Liver (tissue), 9 donors: ENCODE data around the gene FBXW4. TPM values are rescaled to one million over a fixed set of nuclear protein-coding genes. Genes with fewer than 3 reads are reported as not detected.

Experiments used
- DNase-seq: peaks from one replicate; pipeline ENCODE4 v3.0.0-alpha.2; 2017; ENCODE audit warnings: low spot score
- H3K27ac ChIP-seq, 2 donors: one replicate each; pipeline ENCODE4 v1.7.0; 2013; ENCODE audit warnings: inconsistent platforms in 2 of 2, low read length in 2 of 2, control low read depth in 1 of 2, low read depth in 1 of 2, mild to moderate bottlenecking in 1 of 2
- H3K27me3 ChIP-seq, 4 donors: one replicate each; pipeline versions ENCODE4 v1.6.1 to v1.7.0; 2013; ENCODE audit warnings: low read length in 3 of 4, inconsistent platforms in 1 of 4, mild to moderate bottlenecking in 1 of 4, moderate library complexity in 1 of 4; ENCODE audit not compliant: control insufficient read depth in 4 of 4, insufficient read depth in 4 of 4
- H3K36me3 ChIP-seq, 4 donors: one replicate each; pipeline versions ENCODE4 v1.6.1 to v1.7.0; 2013; ENCODE audit warnings: low read length in 3 of 4, mild to moderate bottlenecking in 3 of 4, low read depth in 1 of 4, moderate library complexity in 1 of 4; ENCODE audit not compliant: control insufficient read depth in 4 of 4, insufficient read depth in 3 of 4
- H3K4me1 ChIP-seq, 4 donors: one replicate each; pipeline versions ENCODE4 v1.6.1 to v1.7.0; 2013; ENCODE audit warnings: low read length in 3 of 4, mild to moderate bottlenecking in 3 of 4, moderate library complexity in 1 of 4; ENCODE audit not compliant: control insufficient read depth in 4 of 4, insufficient read depth in 4 of 4
- H3K4me3 ChIP-seq, 3 donors: one replicate each; pipeline versions ENCODE4 v1.6.1 to v1.7.0; 2013; ENCODE audit warnings: low read length in 3 of 3, control low read depth in 1 of 3, low read depth in 1 of 3, mild to moderate bottlenecking in 1 of 3
- H3K9ac ChIP-seq, 2 donors: one replicate each; pipeline ENCODE4 v1.7.0; 2013; ENCODE audit warnings: low read length in 2 of 2, mild to moderate bottlenecking in 2 of 2, moderate library complexity in 2 of 2, control low read depth in 1 of 2, low read depth in 1 of 2
- H3K9me3 ChIP-seq, 4 donors: one replicate each; pipeline versions ENCODE4 v1.6.1 to v1.7.0; 2013; ENCODE audit warnings: low read length in 3 of 4; ENCODE audit not compliant: control insufficient read depth in 4 of 4
- EGR1 ChIP-seq, 2 donors: IDR thresholded peaks; 2 replicates each; pipeline ENCODE4 v1.6.1; 2016 to 2018; ENCODE audit warnings: antibody characterized with exemption in 2 of 2, low read depth in 2 of 2
- FOXA1 ChIP-seq: IDR thresholded peaks from 2 replicates; pipeline ENCODE4 v1.6.1; 2016; ENCODE audit warnings: antibody characterized with exemption
- FOXA2 ChIP-seq: IDR thresholded peaks from 2 replicates; pipeline ENCODE4 v1.6.1; 2016; ENCODE audit warnings: antibody characterized with exemption
- GABPA ChIP-seq, 2 donors: IDR thresholded peaks in 1 of 2; conservative IDR thresholded peaks in 1 of 2; 2 replicates each; pipeline ENCODE4 v1.6.1; 2016; ENCODE audit warnings: antibody characterized with exemption in 2 of 2, mild to moderate bottlenecking in 1 of 2, moderate library complexity in 1 of 2
- HNF4A ChIP-seq, 2 donors: conservative IDR thresholded peaks; 2 replicates each; pipeline ENCODE4 v1.6.1; 2016; ENCODE audit warnings: antibody characterized with exemption in 2 of 2, mild to moderate bottlenecking in 2 of 2
- HNF4G ChIP-seq: IDR thresholded peaks from 2 replicates; pipeline ENCODE4 v1.6.1; 2016; ENCODE audit warnings: antibody characterized with exemption
- JUND ChIP-seq, 2 donors: IDR thresholded peaks; 2 replicates each; pipeline ENCODE4 v1.6.1; 2016; ENCODE audit warnings: antibody characterized with exemption in 2 of 2
- NR2F2 ChIP-seq: IDR thresholded peaks from 2 replicates; pipeline ENCODE4 v1.6.1; 2016; ENCODE audit warnings: antibody characterized with exemption
- RAD21 ChIP-seq, 2 donors: IDR thresholded peaks; 2 replicates each; pipeline ENCODE4 v1.6.1; 2016; ENCODE audit warnings: antibody characterized with exemption in 2 of 2, mild to moderate bottlenecking in 2 of 2
- RXRA ChIP-seq, 2 donors: IDR thresholded peaks; 2 replicates each; pipeline ENCODE4 v1.6.1; 2017 to 2018; ENCODE audit warnings: antibody characterized with exemption in 2 of 2, mild to moderate bottlenecking in 1 of 2
- SP1 ChIP-seq: IDR thresholded peaks from 2 replicates; pipeline ENCODE4 v1.6.1; 2018; ENCODE audit warnings: antibody characterized with exemption, mild to moderate bottlenecking
- TAF1 ChIP-seq: conservative IDR thresholded peaks from 2 replicates; pipeline ENCODE4 v1.6.1; 2016; ENCODE audit warnings: antibody characterized with exemption, mild to moderate bottlenecking
- YY1 ChIP-seq: IDR thresholded peaks from 2 replicates; pipeline ENCODE4 v1.6.1; 2016; ENCODE audit warnings: antibody characterized with exemption, mild to moderate bottlenecking
- WGBS: extraction: QIAGEN DNeasy Blood & Tissue Kit; methylation state at CpG from one replicate; pipeline ENCODE4 v1.1.7; 2013; 5-methylcytosine and 5-hydroxymethylcytosine counted together
- polyA plus RNA-seq, 2 donors: library from polyadenylated mRNA; stranded (reverse) in 1 of 2; unstranded in 1 of 2; fragments of 200-250 nt in 1 of 2; fragments of >200 nt in 1 of 2; fragmentation: Nextera tagmentation in 1 of 2; extraction: Ambion mirVana in 1 of 2; gene quantifications; one replicate each; pipeline versions ENCODE4 v1.2.1 to v1.2.3, GENCODE V29; 2013 to 2015
- total RNA-seq, 2 donors: library from RNA; depleted of rRNA; stranded (reverse); fragments of >200 nt; gene quantifications; one replicate each; pipeline ENCODE4 v1.2.3, GENCODE V29; 2014
- TF ChIP-seq, protein P1 (sequence below): IDR thresholded peaks from 2 replicates; pipeline ENCODE4 v1.6.1; 2016; ENCODE audit warnings: antibody characterized with exemption
- TF ChIP-seq, protein P2 (sequence below): IDR thresholded peaks from 2 replicates; pipeline ENCODE4 v1.6.1; 2016; ENCODE audit warnings: antibody characterized with exemption, mild to moderate bottlenecking
- TF ChIP-seq, protein P3 (sequence below): IDR thresholded peaks from 2 replicates; pipeline ENCODE4 v1.6.1; 2016; ENCODE audit warnings: antibody characterized with exemption
- TF ChIP-seq, protein P4 (sequence below): fragments of 150-350 bp; IDR thresholded peaks from 2 replicates; pipeline ENCODE4 v1.5.1; 2017; ENCODE audit warnings: improper control_type of control experiment, low read depth, low read length; ENCODE audit not compliant: missing input control
- TF ChIP-seq, protein P5 (sequence below): IDR thresholded peaks from 2 replicates; pipeline ENCODE4 v1.6.1; 2016; ENCODE audit warnings: antibody characterized with exemption
- donor health status: healthy.
- donor health status: healthy.
- donor health status: healthy.
- donor health status: healthy.
- donor health status: healthy.

Gene FBXW4
- total and polyA plus RNA-seq, 4 donors: 5.4 to 54.1 (median 20.5) TPM

DNA sequence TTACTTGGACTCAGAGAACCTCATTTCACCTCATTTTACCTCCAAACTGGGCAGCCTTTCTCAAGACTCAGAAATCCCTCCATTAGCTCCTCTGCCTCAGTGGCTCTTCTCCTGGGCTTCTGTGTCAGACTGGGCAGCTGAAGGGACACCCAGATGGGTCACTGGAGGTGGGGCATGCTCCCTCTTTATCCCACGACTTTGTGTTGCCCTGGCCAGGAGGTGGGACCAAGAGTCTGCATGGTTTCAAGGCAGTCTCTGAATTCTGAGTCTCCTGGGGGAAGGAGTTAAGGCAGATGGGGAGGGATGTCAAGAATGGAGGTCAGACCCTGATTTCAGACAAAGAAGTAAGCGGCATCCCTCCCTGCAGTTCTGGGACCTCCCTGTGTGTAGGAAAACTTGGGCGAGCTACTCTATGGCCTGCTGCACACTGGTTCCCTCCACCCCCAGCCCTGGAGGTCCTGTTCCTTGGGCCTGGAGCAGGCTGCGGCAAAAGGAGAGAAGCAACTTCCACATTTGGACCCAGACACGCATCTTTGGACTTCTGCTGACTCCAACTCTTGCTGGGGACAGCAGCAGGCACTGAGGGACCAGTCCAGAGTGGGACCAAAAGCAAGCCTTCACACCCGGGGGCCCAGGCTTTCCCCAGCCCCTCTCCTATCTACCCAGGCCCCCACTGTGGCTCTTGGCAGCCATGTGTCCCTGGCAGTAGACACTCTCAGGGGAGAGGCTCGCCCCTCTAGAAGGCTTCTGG is 117.7 kb downstream of the FBXW4 start:
- Histone ChIP-seq H3K36me3 (peaks cover 0 to 46% (median 3%) of the 10 kb centered on the region in 4 donors), H3K4me3 (no peak overlapping the region), H3K9me3 (peaks cover 5 to 10% (median 8%) of the 10 kb centered on the region in 4 donors), H3K4me1 (no peaks in the 10 kb centered on the region), H3K9ac (no peak overlapping the region), H3K27ac (no peak overlapping the region), H3K27me3 (no peaks in the 10 kb centered on the region)
- TF ChIP-seq RAD21 (IDR thresholded peaks at IDR 0.05): no peak
- TF ChIP-seq HNF4A (conservative IDR thresholded peaks at IDR 0.05): no peak
- TF ChIP-seq FOXA2: no peak
- no peak for TF ChIP-seq JUND (IDR thresholded peaks at IDR 0.05)
- TF ChIP-seq HNF4G: no peak
- WGBS: 96% methylated on average over 7 of the region's 7 CpGs
- DNase-seq: no peak

DNA sequence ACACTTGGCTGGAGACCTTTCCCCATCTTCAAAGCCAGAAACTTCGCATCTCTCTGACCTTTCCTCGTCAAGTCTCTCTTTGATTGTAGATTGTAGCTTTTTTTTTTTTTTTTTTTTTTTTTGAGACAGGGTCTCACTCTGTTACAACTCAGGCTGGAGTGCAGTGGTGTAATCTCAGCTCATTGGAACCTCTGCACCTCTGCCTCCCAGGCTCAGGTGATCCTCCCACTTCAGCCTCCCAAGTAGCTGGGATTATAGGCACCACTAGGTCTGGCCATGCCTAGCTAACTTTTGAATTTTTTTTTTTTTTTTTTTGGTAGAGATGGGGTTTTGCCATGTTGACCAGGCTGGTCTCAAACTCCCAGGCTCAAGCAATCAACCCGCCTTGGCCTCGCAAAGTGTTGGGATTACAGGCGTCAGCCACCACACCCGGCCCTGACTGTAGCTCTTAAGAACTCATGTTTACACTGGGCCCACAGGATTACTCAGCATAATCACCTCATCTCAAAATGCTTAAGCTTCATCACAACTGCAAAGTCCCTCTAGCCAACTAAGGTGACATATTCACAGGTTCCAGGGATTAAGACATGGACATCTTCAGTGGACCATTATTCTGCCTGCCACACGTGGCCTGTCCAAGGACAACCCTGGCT is 118.6 kb downstream of the FBXW4 start:
- no peak for DNase-seq
- 93% methylated on average over 7 of the region's 7 CpGs for WGBS
- peaks cover 0 to 40% (median 3%) of the 10 kb centered on the region in 4 donors for H3K36me3 ChIP-seq
- peaks cover 5 to 10% (median 8%) of the 10 kb centered on the region in 4 donors for H3K9me3 ChIP-seq
- no peak overlapping the region for H3K27ac ChIP-seq
- H3K4me1 ChIP-seq: no peaks in the 10 kb centered on the region
- no peaks in the 10 kb centered on the region for H3K27me3 ChIP-seq
- H3K9ac ChIP-seq: no peak overlapping the region
- TF ChIP-seq, protein P1, sequence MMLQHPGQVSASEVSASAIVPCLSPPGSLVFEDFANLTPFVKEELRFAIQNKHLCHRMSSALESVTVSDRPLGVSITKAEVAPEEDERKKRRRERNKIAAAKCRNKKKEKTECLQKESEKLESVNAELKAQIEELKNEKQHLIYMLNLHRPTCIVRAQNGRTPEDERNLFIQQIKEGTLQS: no peak
- no peak for TF ChIP-seq TAF1
- TF ChIP-seq FOXA2: no peak
- no peak for TF ChIP-seq JUND (IDR thresholded peaks at IDR 0.05)
- TF ChIP-seq YY1: no peak
- TF ChIP-seq EGR1 (IDR thresholded peaks at IDR 0.05; ENCODE audit: low read depth in 2 of 2): no peak
- TF ChIP-seq SP1: no peak
- TF ChIP-seq, protein P2, sequence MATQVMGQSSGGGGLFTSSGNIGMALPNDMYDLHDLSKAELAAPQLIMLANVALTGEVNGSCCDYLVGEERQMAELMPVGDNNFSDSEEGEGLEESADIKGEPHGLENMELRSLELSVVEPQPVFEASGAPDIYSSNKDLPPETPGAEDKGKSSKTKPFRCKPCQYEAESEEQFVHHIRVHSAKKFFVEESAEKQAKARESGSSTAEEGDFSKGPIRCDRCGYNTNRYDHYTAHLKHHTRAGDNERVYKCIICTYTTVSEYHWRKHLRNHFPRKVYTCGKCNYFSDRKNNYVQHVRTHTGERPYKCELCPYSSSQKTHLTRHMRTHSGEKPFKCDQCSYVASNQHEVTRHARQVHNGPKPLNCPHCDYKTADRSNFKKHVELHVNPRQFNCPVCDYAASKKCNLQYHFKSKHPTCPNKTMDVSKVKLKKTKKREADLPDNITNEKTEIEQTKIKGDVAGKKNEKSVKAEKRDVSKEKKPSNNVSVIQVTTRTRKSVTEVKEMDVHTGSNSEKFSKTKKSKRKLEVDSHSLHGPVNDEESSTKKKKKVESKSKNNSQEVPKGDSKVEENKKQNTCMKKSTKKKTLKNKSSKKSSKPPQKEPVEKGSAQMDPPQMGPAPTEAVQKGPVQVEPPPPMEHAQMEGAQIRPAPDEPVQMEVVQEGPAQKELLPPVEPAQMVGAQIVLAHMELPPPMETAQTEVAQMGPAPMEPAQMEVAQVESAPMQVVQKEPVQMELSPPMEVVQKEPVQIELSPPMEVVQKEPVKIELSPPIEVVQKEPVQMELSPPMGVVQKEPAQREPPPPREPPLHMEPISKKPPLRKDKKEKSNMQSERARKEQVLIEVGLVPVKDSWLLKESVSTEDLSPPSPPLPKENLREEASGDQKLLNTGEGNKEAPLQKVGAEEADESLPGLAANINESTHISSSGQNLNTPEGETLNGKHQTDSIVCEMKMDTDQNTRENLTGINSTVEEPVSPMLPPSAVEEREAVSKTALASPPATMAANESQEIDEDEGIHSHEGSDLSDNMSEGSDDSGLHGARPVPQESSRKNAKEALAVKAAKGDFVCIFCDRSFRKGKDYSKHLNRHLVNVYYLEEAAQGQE: no peak
- TF ChIP-seq RAD21 (IDR thresholded peaks at IDR 0.05): no peak
- TF ChIP-seq RXRA (IDR thresholded peaks at IDR 0.05): no peak
- TF ChIP-seq, protein P3, sequence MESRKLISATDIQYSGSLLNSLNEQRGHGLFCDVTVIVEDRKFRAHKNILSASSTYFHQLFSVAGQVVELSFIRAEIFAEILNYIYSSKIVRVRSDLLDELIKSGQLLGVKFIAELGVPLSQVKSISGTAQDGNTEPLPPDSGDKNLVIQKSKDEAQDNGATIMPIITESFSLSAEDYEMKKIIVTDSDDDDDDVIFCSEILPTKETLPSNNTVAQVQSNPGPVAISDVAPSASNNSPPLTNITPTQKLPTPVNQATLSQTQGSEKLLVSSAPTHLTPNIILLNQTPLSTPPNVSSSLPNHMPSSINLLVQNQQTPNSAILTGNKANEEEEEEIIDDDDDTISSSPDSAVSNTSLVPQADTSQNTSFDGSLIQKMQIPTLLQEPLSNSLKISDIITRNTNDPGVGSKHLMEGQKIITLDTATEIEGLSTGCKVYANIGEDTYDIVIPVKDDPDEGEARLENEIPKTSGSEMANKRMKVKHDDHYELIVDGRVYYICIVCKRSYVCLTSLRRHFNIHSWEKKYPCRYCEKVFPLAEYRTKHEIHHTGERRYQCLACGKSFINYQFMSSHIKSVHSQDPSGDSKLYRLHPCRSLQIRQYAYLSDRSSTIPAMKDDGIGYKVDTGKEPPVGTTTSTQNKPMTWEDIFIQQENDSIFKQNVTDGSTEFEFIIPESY: no peak
- TF ChIP-seq, protein P4, sequence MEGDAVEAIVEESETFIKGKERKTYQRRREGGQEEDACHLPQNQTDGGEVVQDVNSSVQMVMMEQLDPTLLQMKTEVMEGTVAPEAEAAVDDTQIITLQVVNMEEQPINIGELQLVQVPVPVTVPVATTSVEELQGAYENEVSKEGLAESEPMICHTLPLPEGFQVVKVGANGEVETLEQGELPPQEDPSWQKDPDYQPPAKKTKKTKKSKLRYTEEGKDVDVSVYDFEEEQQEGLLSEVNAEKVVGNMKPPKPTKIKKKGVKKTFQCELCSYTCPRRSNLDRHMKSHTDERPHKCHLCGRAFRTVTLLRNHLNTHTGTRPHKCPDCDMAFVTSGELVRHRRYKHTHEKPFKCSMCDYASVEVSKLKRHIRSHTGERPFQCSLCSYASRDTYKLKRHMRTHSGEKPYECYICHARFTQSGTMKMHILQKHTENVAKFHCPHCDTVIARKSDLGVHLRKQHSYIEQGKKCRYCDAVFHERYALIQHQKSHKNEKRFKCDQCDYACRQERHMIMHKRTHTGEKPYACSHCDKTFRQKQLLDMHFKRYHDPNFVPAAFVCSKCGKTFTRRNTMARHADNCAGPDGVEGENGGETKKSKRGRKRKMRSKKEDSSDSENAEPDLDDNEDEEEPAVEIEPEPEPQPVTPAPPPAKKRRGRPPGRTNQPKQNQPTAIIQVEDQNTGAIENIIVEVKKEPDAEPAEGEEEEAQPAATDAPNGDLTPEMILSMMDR: no peak
- TF ChIP-seq, protein P5, sequence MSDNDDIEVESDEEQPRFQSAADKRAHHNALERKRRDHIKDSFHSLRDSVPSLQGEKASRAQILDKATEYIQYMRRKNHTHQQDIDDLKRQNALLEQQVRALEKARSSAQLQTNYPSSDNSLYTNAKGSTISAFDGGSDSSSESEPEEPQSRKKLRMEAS: no peak
- no peak for TF ChIP-seq FOXA1
- no peak for TF ChIP-seq HNF4A (conservative IDR thresholded peaks at IDR 0.05)
- no peak for TF ChIP-seq NR2F2
- TF ChIP-seq GABPA (IDR thresholded peaks at IDR 0.05 in 1 of 2, conservative IDR thresholded peaks at IDR 0.05 in 1 of 2): no peak
- no peak for TF ChIP-seq HNF4G
- H3K4me3 ChIP-seq: no peak overlapping the region
